Activated CD8-positive, alpha-beta memory T cell treated with anti-CD3 and anti-CD28 coated beads, Interleukin-2, amount 10 ng/mL, durations not matched to agents 7 days and 5 days (primary cell): ENCODE data around the gene TRIM66. TPM values are rescaled to one million over a fixed set of nuclear protein-coding genes. Genes with fewer than 3 reads are reported as not detected.

ENCODE experiments used
- ATAC-seq: fragments of 150-1000 bp; cut with Tn5 transposase; one replicate; pipeline ENCODE4 v1.10.0; 2021; ENCODE audit warnings: moderate library complexity
- CTCF ChIA-PET: fragments of 350-600 bp; sonication (Branson Sonifier 250); formaldehyde crosslinking; loops from one replicate; lab custom pipeline; 2021; ENCODE audit warnings: antibody characterized with exemption; lab: Charles Lee
- DNase-seq: peaks from one replicate; pipeline ENCODE4 v3.0.0-alpha.2; 2020
- H3K27ac Mint-ChIP-seq: one replicate; pipeline ENCODE4 v1.8.0; 2021; ENCODE audit warnings: mild to moderate bottlenecking, mixed read lengths
- H3K27me3 Mint-ChIP-seq: one replicate; pipeline ENCODE4 v1.8.0; 2021; ENCODE audit warnings: mixed read lengths
- H3K36me3 Mint-ChIP-seq: one replicate; pipeline ENCODE4 v1.8.0; 2021; ENCODE audit warnings: mild to moderate bottlenecking, mixed read lengths
- H3K4me1 Mint-ChIP-seq: one replicate; pipeline ENCODE4 v1.8.0; 2021; ENCODE audit warnings: mixed read lengths
- H3K4me3 Mint-ChIP-seq: one replicate; pipeline ENCODE4 v1.8.0; 2021; ENCODE audit warnings: mild to moderate bottlenecking, moderate library complexity, mixed read lengths
- H3K9me3 Mint-ChIP-seq: one replicate; pipeline ENCODE4 v1.8.0; 2022; ENCODE audit warnings: low read depth, mixed read lengths
- total RNA-seq, 2 experiments: library from RNA; stranded (reverse); gene quantifications; one replicate each; pipeline ENCODE4 v1.2.3, GENCODE V29; 2021

TRIM66 gene, protein sequence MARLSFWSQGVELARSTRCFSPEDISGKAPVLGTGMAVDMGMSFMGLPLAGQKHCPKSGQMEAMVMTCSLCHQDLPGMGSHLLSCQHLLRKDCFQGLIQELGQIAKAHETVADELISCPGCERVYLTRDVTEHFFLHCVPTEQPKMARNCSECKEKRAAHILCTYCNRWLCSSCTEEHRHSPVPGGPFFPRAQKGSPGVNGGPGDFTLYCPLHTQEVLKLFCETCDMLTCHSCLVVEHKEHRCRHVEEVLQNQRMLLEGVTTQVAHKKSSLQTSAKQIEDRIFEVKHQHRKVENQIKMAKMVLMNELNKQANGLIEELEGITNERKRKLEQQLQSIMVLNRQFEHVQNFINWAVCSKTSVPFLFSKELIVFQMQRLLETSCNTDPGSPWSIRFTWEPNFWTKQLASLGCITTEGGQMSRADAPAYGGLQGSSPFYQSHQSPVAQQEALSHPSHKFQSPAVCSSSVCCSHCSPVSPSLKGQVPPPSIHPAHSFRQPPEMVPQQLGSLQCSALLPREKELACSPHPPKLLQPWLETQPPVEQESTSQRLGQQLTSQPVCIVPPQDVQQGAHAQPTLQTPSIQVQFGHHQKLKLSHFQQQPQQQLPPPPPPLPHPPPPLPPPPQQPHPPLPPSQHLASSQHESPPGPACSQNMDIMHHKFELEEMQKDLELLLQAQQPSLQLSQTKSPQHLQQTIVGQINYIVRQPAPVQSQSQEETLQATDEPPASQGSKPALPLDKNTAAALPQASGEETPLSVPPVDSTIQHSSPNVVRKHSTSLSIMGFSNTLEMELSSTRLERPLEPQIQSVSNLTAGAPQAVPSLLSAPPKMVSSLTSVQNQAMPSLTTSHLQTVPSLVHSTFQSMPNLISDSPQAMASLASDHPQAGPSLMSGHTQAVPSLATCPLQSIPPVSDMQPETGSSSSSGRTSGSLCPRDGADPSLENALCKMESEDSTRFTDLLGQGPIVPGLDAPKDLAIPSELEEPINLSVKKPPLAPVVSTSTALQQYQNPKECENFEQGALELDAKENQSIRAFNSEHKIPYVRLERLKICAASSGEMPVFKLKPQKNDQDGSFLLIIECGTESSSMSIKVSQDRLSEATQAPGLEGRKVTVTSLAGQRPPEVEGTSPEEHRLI (N-terminal part only)
- total RNA-seq, result 10 to 100 TPM; 32.1 to 42.4 TPM

GRCh38 chr11:8682303-8683114 is at the start of gene TRIM66, which contains the start of gene RPL27A:
TSS of gene TRIM66 (minus strand) at chr11:8682665. CDS start at chr11:8672274, 10,391 bp downstream.
TSS of gene RPL27A (plus strand) at chr11:8682792. CDS start at chr11:8682814, 22 bp downstream.
- Mint-ChIP-seq H3K4me3 (peak within 1 kb of the TSS; percentile 95), H3K4me1 (peaks cover 53% of the 10 kb centered on the region), H3K27ac (peak within 1 kb of the TSS; percentile 93), H3K27me3 (no peaks in the 10 kb centered on the region), H3K9me3 (no peaks in the 10 kb centered on the region), H3K36me3 (peaks cover 65% of the 10 kb centered on the region)
- ATAC-seq (peak; percentile 94), DNase-seq (peak; percentile 99)
- CTCF ChIA-PET, result interaction anchor here (0.7 to 2.1 kb wide), 6 partner anchors 9 to 695 kb away, joined by 3 to 8 read pairs (median 3); partner anchors contain the start of gene EIF3F

- DNase-seq (no peak), ATAC-seq (no peak)
- no peak overlapping the region for H3K27ac Mint-ChIP-seq
- CTCF ChIA-PET, result no interaction called here
- no peaks in the 10 kb centered on the region for H3K36me3 Mint-ChIP-seq
- H3K4me1 Mint-ChIP-seq, result no peaks in the 10 kb centered on the region
- peaks cover 5% of the 10 kb centered on the region for H3K27me3 Mint-ChIP-seq
- no peaks in the 10 kb centered on the region for H3K9me3 Mint-ChIP-seq
- no peak overlapping the region for H3K4me3 Mint-ChIP-seq
These were observed 49.3 kb upstream of the TRIM66 start for GRCh38 chr11:8731647-8732323.

DNA sequence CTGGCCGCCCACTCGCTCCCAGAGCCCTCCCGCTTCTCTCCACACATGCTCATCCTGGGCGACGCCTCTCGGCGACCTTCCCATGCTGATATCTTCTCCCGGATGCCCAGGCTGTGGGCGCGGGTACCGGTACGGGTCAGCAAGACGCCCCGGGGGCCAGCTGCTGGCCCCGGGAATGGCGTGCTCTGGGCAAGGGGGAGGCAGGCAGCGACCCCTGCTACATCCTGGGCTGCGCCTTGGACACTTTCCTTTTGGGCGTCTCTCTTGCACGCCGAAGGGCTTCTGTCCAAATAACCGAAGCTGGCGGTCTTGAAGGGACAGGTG is 48.2 kb upstream of the TRIM66 start:
- Mint-ChIP-seq H3K27me3 (peaks cover 5% of the 10 kb centered on the region), H3K27ac (no peak overlapping the region), H3K36me3 (no peaks in the 10 kb centered on the region), H3K4me3 (no peak overlapping the region), H3K9me3 (no peaks in the 10 kb centered on the region), H3K4me1 (no peaks in the 10 kb centered on the region)
- no peak for DNase-seq
- CTCF ChIA-PET, result no interaction called here
- no peak for ATAC-seq

- ATAC-seq, result no peak
- H3K4me3 Mint-ChIP-seq, result no peak overlapping the region
- CTCF ChIA-PET, result no interaction called here
- H3K27ac Mint-ChIP-seq, result no peak overlapping the region
- no peaks in the 10 kb centered on the region for H3K9me3 Mint-ChIP-seq
- no peaks in the 10 kb centered on the region for H3K4me1 Mint-ChIP-seq
- H3K36me3 Mint-ChIP-seq, result no peaks in the 10 kb centered on the region
- DNase-seq, result no peak
- H3K27me3 Mint-ChIP-seq, result peaks cover 5% of the 10 kb centered on the region
These were observed 47.6 kb upstream of the TRIM66 start for GRCh38 chr11:8729837-8730696.

DNA sequence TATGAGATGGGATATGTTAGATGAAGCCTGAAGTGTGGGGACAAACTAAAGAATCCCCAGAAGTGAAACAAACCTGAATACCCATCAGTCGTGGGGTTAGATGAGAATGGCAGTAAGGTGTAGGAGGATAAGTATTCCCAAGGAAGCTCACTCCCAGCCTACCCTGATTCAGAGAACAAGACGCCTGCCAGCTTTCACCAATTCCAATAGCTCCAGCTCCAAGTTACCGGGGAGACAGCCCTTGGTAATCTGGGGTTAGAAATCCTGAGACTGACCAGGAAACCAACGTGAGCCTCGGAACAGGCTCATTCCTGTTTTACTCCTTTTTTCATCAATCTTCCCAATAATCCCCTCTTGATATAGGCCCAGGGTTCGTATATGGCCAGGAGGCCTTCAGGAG is 46.6 kb upstream of the TRIM66 start:
- ATAC-seq (no peak), DNase-seq (no peak)
- H3K9me3 Mint-ChIP-seq, result no peaks in the 10 kb centered on the region
- no peaks in the 10 kb centered on the region for H3K4me1 Mint-ChIP-seq
- peaks cover 5% of the 10 kb centered on the region for H3K27me3 Mint-ChIP-seq
- H3K4me3 Mint-ChIP-seq, result no peak overlapping the region
- no peak overlapping the region for H3K27ac Mint-ChIP-seq
- H3K36me3 Mint-ChIP-seq, result no peaks in the 10 kb centered on the region
- CTCF ChIA-PET, result no interaction called here

DNA sequence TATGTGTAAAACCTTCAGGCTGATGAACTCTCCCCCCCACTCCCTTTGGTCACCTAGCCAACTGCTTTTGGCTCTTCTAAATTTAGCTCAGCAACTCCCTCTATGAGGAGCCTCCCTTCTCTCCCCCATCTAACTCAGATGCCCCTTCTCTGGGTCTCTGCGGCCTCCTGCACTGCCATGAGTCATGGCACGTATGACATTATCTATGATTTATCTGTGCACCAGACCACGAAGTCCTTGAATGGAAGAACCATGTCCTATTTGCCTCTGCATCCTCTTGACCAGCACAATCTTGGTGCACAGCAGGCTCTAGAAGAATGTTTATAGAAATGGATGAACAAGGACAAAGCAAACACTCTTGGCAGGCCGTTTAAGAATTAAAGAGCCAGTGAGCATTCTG is 46.1 kb upstream of the TRIM66 start:
- H3K4me3 Mint-ChIP-seq, result no peak overlapping the region
- H3K36me3 Mint-ChIP-seq, result no peaks in the 10 kb centered on the region
- no peak for ATAC-seq
- no peak overlapping the region for H3K27ac Mint-ChIP-seq
- CTCF ChIA-PET, result no interaction called here
- DNase-seq, result no peak
- H3K9me3 Mint-ChIP-seq, result no peaks in the 10 kb centered on the region
- no peaks in the 10 kb centered on the region for H3K4me1 Mint-ChIP-seq
- H3K27me3 Mint-ChIP-seq, result peaks cover 5% of the 10 kb centered on the region

DNA sequence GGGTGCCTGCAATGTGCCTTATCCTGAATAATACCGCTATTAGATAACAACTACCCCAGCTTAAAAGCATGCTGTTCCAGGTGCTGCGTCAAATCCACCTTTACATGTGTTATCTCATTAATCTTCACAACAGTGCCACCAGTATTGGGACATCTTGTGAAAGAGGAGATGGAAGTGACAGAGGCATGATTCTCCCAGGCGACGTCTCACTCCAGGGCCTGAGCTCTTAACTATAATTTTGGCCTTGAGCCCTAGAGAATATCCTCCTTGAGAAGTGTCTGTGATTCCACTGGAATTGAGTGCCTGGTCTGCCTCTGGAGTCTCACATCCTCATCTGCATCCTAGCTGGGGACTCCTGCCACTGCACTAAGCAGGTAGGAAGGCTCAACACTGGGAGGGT is 43.9 kb upstream of the TRIM66 start:
- H3K27me3 Mint-ChIP-seq, result peaks cover 8% of the 10 kb centered on the region
- no peaks in the 10 kb centered on the region for H3K36me3 Mint-ChIP-seq
- DNase-seq (no peak), ATAC-seq (no peak)
- H3K4me1 Mint-ChIP-seq, result no peaks in the 10 kb centered on the region
- no peak overlapping the region for H3K4me3 Mint-ChIP-seq
- H3K27ac Mint-ChIP-seq, result no peak overlapping the region
- CTCF ChIA-PET, result interaction anchor here (0.6 kb wide), 1 partner anchor 652 kb away, joined by 5 read pairs; no protein-coding TSS in a partner anchor
- H3K9me3 Mint-ChIP-seq, result no peaks in the 10 kb centered on the region

DNA sequence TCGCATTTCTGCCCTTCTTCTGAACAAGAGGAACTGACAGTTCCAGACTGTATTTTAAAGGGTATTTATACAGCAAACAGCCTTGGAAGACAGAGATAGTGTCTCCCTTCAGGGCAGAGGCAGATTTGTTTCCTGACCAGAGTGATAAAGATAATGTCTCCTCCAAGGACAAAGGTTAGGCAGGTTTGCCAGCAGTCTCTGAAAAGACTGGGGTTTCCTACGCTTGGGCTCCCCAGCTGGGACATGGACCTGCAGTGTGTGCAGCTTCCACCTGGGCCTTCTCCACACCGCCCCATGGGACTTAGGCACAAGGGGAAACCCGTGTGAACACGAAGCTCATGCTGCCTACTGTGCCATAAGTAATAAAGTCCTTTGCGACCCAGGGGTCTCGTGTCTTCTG is 42.2 kb upstream of the TRIM66 start:
- CTCF ChIA-PET, result no interaction called here
- H3K27me3 Mint-ChIP-seq, result peaks cover 8% of the 10 kb centered on the region
- H3K4me1 Mint-ChIP-seq, result no peaks in the 10 kb centered on the region
- no peaks in the 10 kb centered on the region for H3K36me3 Mint-ChIP-seq
- no peak overlapping the region for H3K4me3 Mint-ChIP-seq
- H3K27ac Mint-ChIP-seq, result no peak overlapping the region
- ATAC-seq (no peak), DNase-seq (no peak)
- no peaks in the 10 kb centered on the region for H3K9me3 Mint-ChIP-seq

DNA sequence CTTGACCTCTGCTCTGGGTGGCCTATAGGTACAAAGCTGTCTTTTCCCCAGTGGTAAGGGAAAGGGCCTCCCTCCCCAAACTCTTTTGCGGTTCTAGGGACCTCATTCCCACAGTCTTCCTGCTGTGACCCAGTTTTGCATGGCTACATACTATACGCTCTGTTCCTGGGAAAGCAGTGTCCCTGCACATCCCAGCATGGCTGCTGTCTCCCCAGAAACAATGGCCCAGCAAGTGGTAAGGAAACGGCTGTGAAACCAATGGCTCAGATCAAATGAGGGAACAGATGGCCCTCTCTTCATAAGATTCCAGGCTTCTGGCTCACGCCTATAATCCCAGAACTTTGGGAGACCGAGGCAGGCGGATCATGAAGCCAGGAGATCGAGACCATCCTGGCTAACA is 41.2 kb upstream of the TRIM66 start:
- ATAC-seq, result no peak
- no peak for DNase-seq

GRCh38 chr11:8722809-8723208 is 40.3 kb upstream of the TRIM66 start:
- peaks cover 3% of the 10 kb centered on the region for H3K27me3 Mint-ChIP-seq
- no peak overlapping the region for H3K27ac Mint-ChIP-seq
- H3K4me1 Mint-ChIP-seq, result no peaks in the 10 kb centered on the region
- H3K36me3 Mint-ChIP-seq, result no peaks in the 10 kb centered on the region
- H3K4me3 Mint-ChIP-seq, result no peak overlapping the region
- CTCF ChIA-PET, result no interaction called here
- no peaks in the 10 kb centered on the region for H3K9me3 Mint-ChIP-seq
- DNase-seq (no peak), ATAC-seq (no peak)

More for the DNA sequence above, 41.2 kb upstream of the TRIM66 start:
- H3K27ac Mint-ChIP-seq, result no peak overlapping the region
- peaks cover 6% of the 10 kb centered on the region for H3K27me3 Mint-ChIP-seq
- H3K4me3 Mint-ChIP-seq, result no peak overlapping the region
- CTCF ChIA-PET, result interaction anchor here (0.7 kb wide), 1 partner anchor 114 kb away, joined by 3 read pairs; no protein-coding TSS in a partner anchor
- no peaks in the 10 kb centered on the region for H3K4me1 Mint-ChIP-seq
- H3K36me3 Mint-ChIP-seq, result no peaks in the 10 kb centered on the region
- no peaks in the 10 kb centered on the region for H3K9me3 Mint-ChIP-seq

GRCh38 chr11:8721609-8722500 is 39.4 kb upstream of the TRIM66 start:
- Mint-ChIP-seq H3K27me3 (peaks cover 3% of the 10 kb centered on the region), H3K27ac (no peak overlapping the region), H3K4me1 (peaks cover 7% of the 10 kb centered on the region)

More at GRCh38 chr11:8721609-8722500, 39.4 kb upstream of the TRIM66 start:
- Mint-ChIP-seq H3K4me3 (no peak overlapping the region), H3K36me3 (no peaks in the 10 kb centered on the region), H3K9me3 (no peaks in the 10 kb centered on the region)
- ATAC-seq (no peak), DNase-seq (no peak)
- CTCF ChIA-PET, result no interaction called here
